ENCODE results near the gene ITPKA.

DNA sequence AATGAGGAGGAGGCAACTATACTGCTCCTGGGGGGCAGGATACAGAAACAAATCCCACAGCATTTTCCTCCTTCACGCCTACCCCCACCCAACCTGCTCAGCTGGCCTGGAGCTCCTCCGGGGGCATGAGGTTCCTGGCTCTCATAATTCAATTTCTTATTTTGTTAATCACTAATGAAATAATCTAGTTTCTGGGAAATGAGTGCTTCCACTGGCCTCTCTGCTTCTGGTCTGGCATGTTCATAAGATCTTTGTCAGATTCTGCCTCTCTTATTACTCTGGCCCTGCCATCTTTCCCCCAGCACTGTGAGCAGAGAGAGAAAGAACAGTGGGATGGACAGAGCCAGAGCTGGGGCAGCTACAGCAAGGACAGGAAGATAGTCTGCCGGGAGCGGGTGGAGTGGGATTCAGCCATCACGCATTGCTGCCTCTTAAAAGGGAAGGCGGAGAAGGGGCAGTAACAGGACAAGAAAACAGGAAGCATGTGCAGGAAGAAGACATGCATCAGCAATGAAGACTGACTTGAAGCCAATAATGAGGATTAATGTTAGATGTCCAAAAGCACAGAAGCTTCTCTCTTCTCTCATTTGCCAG is 36.8 kb downstream of the ITPKA start:
- TF ChIP-seq POLR2A (IDR thresholded peaks at IDR 0.05; ENCODE audit: low read depth, low read length) = no peak
- no peak for TF ChIP-seq POLR2AphosphoS5 (IDR thresholded peaks at IDR 0.05; ENCODE audit: low read depth, low read length)
- no peak for TF ChIP-seq TAF1 (IDR thresholded peaks at IDR 0.05; ENCODE audit: borderline replicate concordance, low read depth, low read length)

All from GM12892 (cell line).